Brain microvascular endothelial cell (primary cell): ENCODE results near the gene BCR.

ENCODE experiments used
- DNase-seq: peaks from one replicate; pipeline ENCODE4 v3.0.0-alpha.2; 2020
- H3K27ac ChIP-seq: fragments of 250-450 bp; sonication (Bioruptor Pico); 2 replicates; pipeline ENCODE4 v1.5.1; 2020; ENCODE audit warnings: mild to moderate bottlenecking, moderate library complexity
- H3K27me3 ChIP-seq: fragments of 250-450 bp; sonication (Bioruptor Pico); replicated peaks from 2 replicates; pipeline ENCODE4 v1.5.1; 2020; ENCODE audit warnings: mild to moderate bottlenecking
- H3K36me3 ChIP-seq: fragments of 250-450 bp; sonication (Bioruptor Pico); replicated peaks from 2 replicates; pipeline ENCODE4 v1.5.1; 2020; ENCODE audit warnings: mild to moderate bottlenecking
- H3K4me3 ChIP-seq: 2 replicates; pipeline ENCODE4 v1.5.1; 2011; ENCODE audit warnings: low read depth, mild to moderate bottlenecking, control low read depth, low read length, moderate library complexity
- in situ Hi-C: cut with HindIII; loops from 2 replicates; pipeline ENCODE4 v1.10.0; 2017; ENCODE audit warnings: low sequenced_read_pairs, low pct_ligation_motif_present
- TF ChIP-seq, protein P1 (sequence below): IDR thresholded peaks from 2 replicates; pipeline ENCODE4 v1.5.1; 2011; ENCODE audit warnings: low read depth, mild to moderate bottlenecking, moderate library complexity, low read length, control low read depth, inconsistent platforms; ENCODE audit errors: missing control alignments

The BCR gene

DNA sequence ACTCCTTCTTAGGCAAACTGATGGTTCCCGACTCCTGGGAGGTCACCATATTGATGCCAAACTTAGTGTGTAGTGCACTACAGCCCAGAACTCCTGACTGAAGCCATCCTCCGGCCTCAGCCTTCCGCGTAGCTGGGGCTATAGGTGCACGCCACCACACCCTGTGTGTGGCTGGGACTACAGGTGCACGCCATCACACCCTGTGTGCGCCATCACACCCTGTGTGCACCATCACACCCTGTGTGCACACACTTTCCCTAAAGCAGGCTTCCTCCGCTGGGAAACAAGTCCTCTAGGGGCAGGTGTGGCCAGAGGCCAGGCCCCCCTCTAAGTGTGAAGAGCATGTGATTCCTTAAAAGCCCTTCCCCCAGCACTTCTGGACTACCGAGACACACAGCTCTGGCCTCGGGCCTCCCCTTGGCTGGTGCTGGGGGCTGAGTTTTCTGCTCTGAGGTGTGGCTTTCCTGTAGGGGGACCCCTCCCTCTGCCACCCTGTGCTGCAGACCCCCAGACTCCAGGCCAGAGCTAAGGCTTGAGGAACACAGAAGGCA, 81.7 kb downstream of the BCR start:
- Histone ChIP-seq H3K27me3 (peaks cover 2% of the 10 kb centered on the region), H3K4me3 (no peak overlapping the region), H3K27ac (no peak overlapping the region), H3K36me3 (peaks cover 62% of the 10 kb centered on the region)
- no peak for DNase-seq
- in situ Hi-C loops, result no loop called here
- TF ChIP-seq, protein P1, sequence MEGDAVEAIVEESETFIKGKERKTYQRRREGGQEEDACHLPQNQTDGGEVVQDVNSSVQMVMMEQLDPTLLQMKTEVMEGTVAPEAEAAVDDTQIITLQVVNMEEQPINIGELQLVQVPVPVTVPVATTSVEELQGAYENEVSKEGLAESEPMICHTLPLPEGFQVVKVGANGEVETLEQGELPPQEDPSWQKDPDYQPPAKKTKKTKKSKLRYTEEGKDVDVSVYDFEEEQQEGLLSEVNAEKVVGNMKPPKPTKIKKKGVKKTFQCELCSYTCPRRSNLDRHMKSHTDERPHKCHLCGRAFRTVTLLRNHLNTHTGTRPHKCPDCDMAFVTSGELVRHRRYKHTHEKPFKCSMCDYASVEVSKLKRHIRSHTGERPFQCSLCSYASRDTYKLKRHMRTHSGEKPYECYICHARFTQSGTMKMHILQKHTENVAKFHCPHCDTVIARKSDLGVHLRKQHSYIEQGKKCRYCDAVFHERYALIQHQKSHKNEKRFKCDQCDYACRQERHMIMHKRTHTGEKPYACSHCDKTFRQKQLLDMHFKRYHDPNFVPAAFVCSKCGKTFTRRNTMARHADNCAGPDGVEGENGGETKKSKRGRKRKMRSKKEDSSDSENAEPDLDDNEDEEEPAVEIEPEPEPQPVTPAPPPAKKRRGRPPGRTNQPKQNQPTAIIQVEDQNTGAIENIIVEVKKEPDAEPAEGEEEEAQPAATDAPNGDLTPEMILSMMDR, result no peak

GRCh38 chr22:23262518-23263332, 82.4 kb downstream of the BCR start:
- Histone ChIP-seq H3K27ac (peak overlapping the region; percentile 16), H3K4me3 (no peak overlapping the region), H3K27me3 (peaks cover 2% of the 10 kb centered on the region), H3K36me3 (peaks cover 68% of the 10 kb centered on the region)
- in situ Hi-C loops, result no loop called here
- no peak for DNase-seq
- TF ChIP-seq, protein P1, result no peak

GRCh38 chr22:23263651-23264555, 83.6 kb downstream of the BCR start:
- H3K4me3 ChIP-seq, result no peak overlapping the region
- peaks cover 69% of the 10 kb centered on the region for H3K36me3 ChIP-seq
- TF ChIP-seq, protein P1, result no peak
- in situ Hi-C loops, result no loop called here
- DNase-seq, result no peak
- H3K27me3 ChIP-seq, result peaks cover 2% of the 10 kb centered on the region
- no peak overlapping the region for H3K27ac ChIP-seq

GRCh38 chr22:23264610-23265367, 84.5 kb downstream of the BCR start:
- Histone ChIP-seq H3K4me3 (no peak overlapping the region), H3K27ac (no peak overlapping the region), H3K36me3 (peaks cover 69% of the 10 kb centered on the region), H3K27me3 (peaks cover 2% of the 10 kb centered on the region)
- TF ChIP-seq, protein P1, result no peak
- DNase-seq, result no peak
- in situ Hi-C loops, result no loop called here

GRCh38 chr22:23265368-23265700, 85.0 kb downstream of the BCR start:
- H3K4me3 ChIP-seq, result no peak overlapping the region
- in situ Hi-C loops, result no loop called here
- DNase-seq, result no peak
- H3K27ac ChIP-seq, result no peak overlapping the region
- TF ChIP-seq, protein P1, result no peak
- peaks cover 2% of the 10 kb centered on the region for H3K27me3 ChIP-seq
- peaks cover 70% of the 10 kb centered on the region for H3K36me3 ChIP-seq
